ENCODE measurements around the gene ZNF337.
"Not testable (repeated sequence)": the region's sequence is repeated elsewhere in the genome, so short reads cannot be mapped to it uniquely, and the experiment has no call there.

The ZNF337 gene

DNA sequence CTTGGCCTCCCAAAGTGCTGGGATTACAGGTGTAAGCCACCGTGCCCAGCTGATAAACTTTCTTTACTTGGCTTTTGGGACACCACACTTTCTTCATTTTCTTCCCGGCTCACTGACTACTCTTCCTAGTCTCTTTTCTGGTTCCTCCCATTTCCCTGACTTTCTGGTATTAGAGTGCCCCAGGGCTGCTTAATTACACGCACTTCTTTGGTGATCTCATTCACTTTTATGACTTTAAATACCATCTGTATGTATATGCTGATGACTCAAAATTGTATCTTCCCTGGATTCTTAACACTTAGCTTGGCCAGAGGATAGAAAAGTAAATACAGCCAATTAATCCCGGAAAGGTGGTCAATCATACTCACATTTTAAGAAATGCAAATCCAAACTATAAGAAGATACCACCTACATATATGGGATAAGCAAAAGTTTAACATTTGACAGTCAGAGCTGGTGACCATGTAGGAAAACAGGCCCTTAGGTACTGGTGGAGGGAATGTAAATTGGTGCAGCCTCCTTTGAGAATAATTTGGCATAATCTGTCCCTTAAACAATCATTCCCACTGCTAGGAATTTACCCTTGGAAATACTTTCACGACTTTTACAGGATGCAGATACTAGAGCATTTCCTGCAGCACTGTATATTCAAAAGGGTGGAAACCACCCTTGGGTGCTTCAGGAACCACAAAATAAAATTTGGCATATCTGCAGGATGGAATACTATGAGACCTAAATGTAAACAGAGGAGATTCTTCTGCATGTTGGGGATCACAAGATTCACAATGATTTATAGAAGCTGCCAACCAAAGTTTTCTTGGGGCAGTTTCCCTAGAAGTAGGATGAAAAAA lies 63.5 kb downstream of the ZNF337 start:
- in situ Hi-C loops (cut with HindIII; ENCODE audit: low sequenced_read_pairs) = no loop called here

GRCh38 chr20:25630615-25631014 lies 66.0 kb downstream of the ZNF337 start:
- in situ Hi-C loops (cut with HindIII; ENCODE audit: low sequenced_read_pairs) = not testable (repeated sequence)

DNA sequence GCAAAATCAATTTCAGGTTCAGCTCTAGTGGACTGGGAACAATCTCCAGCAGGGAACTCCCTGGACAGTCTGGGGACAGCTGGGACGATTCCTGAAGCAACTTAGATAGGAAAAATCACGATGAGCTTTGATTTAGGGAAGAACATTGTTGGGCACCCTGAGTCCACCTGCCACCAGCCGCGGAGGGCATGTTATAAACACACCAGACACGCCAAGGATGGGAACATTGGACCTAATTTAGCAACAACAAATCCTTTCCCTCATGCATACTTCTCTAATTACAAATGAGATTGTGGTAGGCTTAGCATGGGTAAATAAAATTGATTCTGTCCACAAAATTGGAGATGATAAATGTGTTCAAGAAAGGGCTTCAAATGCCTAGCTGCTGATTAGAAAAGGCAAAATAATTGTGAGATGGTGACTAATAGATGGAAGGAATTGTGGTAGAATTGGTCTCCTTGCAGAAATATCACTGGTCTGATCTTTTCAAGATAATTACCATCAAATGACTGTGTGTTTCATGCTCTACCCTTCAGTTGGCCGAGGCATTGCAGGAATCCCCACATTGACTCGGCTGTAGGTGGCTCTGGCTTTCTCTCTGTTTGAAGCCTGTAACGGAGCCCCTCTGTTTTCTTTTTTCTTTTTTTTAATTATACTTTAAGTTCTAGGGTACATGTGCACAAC lies 66.7 kb downstream of the ZNF337 start:
- in situ Hi-C loops (cut with HindIII; ENCODE audit: low sequenced_read_pairs) = no loop called here

DNA sequence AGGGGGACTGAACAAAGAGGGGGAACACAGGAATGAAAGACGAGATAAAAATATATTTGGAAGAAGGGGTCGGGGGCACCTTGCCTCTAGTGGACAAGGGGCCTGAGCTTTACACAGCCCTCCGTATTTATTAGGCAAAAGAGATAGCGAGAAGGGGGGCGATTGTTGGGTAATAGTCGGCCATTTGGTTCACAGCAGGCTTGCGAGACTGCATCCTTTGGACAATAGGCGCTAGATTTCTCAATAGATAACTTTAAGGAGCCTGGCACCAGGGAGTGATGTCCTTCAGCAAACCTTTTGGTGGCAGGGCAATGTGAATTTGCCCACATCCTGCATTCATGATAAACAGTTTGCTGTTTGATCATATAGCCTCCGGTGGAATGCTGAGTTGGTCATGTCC lies 69.9 kb downstream of the ZNF337 start:
- in situ Hi-C loops (cut with HindIII; ENCODE audit: low sequenced_read_pairs) = no loop called here

- in situ Hi-C loops (cut with HindIII; ENCODE audit: low sequenced_read_pairs) = no loop called here
These were observed 72.1 kb downstream of the ZNF337 start for GRCh38 chr20:25624500-25624939.

Measured in DLD1 (cell line).